Measurements from ENCODE around the gene MS4A3. TPM values are rescaled to one million over a fixed set of nuclear protein-coding genes. Genes with fewer than 3 reads are reported as not detected.

The MS4A3 gene
- total RNA-seq, 2 donors from 2014 or later, result not detected

DNA sequence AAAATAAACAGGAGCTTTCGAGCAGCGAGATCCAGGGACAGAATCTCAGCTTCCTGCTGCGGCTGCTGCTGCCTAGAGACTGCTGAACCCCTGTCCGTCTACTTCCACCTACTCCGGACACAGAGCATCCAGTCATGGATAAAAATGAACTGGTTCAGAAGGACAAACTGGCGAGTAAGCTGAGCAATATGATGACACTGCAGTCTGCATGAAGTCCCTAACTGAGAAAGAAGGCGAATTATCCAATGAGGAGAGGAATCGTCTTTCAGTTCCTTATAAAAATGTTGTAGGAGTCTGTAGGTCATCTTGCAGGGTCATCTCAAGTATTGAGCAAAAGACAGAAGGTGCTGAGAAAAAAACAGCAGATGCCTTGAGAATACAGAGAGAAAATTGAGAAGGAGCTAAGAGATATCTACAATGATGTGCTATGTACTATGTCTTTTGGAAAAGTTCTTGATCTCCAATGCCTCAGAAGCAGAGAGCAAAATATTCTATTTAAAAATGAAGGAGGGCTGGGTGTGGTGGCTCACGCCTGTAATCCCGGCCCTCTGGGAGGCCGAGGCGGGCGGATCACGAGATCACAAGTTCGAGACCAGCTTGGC lies 20.9 kb downstream of the MS4A3 start:
- no peak for DNase-seq (ENCODE audit: low spot score)
- Histone ChIP-seq H3K27ac (no peak overlapping the region), H3K9me3 (no peaks in the 10 kb centered on the region), H3K36me3 (no peaks in the 10 kb centered on the region), H3K4me3 (no peak overlapping the region), H3K27me3 (no peaks in the 10 kb centered on the region), H3K4me1 (no peaks in the 10 kb centered on the region)
- TF ChIP-seq, protein P1, sequence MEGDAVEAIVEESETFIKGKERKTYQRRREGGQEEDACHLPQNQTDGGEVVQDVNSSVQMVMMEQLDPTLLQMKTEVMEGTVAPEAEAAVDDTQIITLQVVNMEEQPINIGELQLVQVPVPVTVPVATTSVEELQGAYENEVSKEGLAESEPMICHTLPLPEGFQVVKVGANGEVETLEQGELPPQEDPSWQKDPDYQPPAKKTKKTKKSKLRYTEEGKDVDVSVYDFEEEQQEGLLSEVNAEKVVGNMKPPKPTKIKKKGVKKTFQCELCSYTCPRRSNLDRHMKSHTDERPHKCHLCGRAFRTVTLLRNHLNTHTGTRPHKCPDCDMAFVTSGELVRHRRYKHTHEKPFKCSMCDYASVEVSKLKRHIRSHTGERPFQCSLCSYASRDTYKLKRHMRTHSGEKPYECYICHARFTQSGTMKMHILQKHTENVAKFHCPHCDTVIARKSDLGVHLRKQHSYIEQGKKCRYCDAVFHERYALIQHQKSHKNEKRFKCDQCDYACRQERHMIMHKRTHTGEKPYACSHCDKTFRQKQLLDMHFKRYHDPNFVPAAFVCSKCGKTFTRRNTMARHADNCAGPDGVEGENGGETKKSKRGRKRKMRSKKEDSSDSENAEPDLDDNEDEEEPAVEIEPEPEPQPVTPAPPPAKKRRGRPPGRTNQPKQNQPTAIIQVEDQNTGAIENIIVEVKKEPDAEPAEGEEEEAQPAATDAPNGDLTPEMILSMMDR (IDR thresholded peaks at IDR 0.05), result no peak

DNA sequence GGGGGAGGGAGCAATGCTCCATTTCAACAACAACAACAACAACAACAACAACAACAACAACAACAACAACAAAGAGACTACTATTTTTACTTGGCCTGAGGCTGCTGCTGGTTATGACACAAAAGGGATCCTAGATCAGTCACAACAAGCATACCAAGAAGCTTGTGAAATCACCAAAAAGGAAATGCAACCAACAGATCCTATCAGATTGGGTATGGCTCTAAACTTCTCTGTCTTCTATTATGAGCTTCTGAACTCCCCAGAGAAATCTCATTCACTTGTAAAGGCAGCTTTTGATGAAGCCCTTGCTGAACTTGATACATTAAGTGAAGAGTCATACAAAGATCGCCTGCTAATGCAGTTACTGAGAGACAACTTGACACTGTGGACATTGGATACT lies 21.5 kb downstream of the MS4A3 start:
- TF ChIP-seq, protein P1 (IDR thresholded peaks at IDR 0.05), result no peak
- Histone ChIP-seq H3K36me3 (no peaks in the 10 kb centered on the region), H3K4me1 (no peaks in the 10 kb centered on the region), H3K27me3 (no peaks in the 10 kb centered on the region), H3K4me3 (no peak overlapping the region), H3K9me3 (no peaks in the 10 kb centered on the region), H3K27ac (no peak overlapping the region)
- DNase-seq (ENCODE audit: low spot score), result no peak

DNA sequence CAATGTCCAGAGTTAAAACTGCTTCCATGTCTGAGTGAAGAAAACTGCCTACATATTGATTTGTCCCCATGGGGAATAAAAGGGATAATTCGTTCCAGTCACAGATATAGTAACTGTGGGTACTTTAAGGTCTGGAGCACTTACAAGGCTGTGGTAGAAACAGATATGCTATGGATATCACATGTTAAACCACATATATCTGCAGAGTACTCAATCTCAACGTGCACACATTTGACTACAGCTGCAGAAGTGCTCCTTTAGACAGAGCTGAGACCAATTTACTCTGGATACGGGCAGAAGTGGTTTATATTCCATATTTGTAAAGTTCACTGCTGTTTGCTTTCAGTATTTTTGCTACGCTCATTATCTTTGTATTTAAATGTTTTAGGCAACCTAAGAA lies 22.3 kb downstream of the MS4A3 start:
- Histone ChIP-seq H3K36me3 (no peaks in the 10 kb centered on the region), H3K4me1 (no peaks in the 10 kb centered on the region), H3K9me3 (no peaks in the 10 kb centered on the region), H3K27ac (no peak overlapping the region), H3K4me3 (no peak overlapping the region), H3K27me3 (no peaks in the 10 kb centered on the region)
- no peak for DNase-seq (ENCODE audit: low spot score)
- TF ChIP-seq, protein P1 (IDR thresholded peaks at IDR 0.05), result no peak

DNA sequence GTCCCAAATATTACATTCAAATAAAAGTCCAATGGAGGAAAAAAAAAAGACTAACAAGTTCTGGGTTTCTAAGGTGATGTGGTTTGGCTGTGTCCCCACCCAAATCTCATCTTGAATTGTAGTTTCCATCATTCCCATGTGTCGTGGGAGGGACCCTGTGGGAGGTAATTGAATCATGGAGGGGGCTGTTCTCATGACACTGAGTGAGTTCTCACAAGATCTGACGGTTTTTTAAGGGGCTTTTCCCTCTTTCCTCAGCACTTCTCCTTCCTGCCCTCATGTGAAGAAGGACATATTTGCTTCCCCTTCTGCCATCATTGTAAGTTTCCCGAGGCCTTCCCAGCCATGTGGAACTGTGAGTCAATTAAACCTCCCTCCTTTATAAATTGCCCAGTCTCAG lies 24.1 kb downstream of the MS4A3 start:
- TF ChIP-seq, protein P1 (IDR thresholded peaks at IDR 0.05), result no peak
- DNase-seq (ENCODE audit: low spot score), result no peak
- no peak overlapping the region for H3K27ac ChIP-seq

DNA sequence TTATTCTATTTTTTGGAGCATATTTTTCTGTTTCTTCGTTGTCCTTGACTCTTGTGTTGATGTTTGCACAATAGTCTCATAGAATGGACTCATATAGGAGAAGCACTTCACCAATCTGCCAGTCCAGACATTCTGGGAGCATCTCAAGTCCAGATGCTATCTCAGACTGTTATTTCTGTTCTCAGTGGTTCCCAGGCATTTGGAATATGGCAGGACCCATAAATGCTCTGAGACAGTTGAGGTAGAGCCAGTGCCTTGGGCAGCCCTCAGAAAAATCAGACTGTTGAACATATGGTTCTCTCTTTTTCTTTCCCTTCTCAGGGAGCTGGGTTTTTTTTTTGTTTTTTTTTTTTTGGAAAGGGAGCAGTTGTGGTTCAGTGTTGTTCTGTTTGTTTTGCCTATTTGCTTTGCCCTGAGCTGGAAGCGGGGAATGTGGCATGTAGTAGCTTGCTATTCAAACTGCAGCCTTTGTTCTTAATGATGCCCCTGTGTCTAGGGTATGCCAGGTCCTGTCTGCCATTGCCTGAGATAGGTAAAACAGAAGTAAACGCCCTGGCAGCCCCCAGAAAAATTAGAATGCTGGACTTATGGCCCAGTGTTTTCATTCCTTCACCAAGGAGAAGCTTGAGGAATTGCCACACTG lies 28.3 kb downstream of the MS4A3 start:
- TF ChIP-seq, protein P1 (IDR thresholded peaks at IDR 0.05), result no peak
- H3K4me3 ChIP-seq, result no peak overlapping the region
- H3K27ac ChIP-seq, result no peak overlapping the region
- no peak for DNase-seq (ENCODE audit: low spot score)
- H3K36me3 ChIP-seq, result no peaks in the 10 kb centered on the region
- no peaks in the 10 kb centered on the region for H3K9me3 ChIP-seq
- H3K27me3 ChIP-seq, result no peaks in the 10 kb centered on the region
- H3K4me1 ChIP-seq, result no peaks in the 10 kb centered on the region

More for the DNA sequence above, 24.1 kb downstream of the MS4A3 start:
- H3K27me3 ChIP-seq, result no peaks in the 10 kb centered on the region
- no peaks in the 10 kb centered on the region for H3K4me1 ChIP-seq
- H3K9me3 ChIP-seq, result no peaks in the 10 kb centered on the region
- H3K36me3 ChIP-seq, result no peaks in the 10 kb centered on the region
- no peak overlapping the region for H3K4me3 ChIP-seq

DNA sequence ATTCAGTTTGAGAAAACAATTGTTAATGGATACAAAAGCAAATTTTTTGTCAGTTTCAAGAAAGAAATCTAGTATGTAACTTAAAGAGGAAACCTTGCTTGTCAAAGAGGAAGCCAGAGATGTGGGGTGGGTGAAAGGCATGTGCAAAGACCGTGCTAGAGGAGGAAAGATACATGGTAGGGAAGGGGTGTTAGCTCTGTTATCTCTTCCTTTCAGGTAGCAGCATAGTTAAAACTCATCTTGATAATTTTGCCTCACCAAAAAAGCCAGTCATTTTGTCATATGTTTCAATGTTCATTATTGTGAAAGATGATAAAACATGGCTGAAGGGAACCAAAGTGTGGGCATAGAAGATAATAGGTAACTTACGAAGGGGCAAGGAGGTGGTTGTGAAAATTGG lies 29.4 kb downstream of the MS4A3 start:
- Histone ChIP-seq H3K9me3 (no peaks in the 10 kb centered on the region), H3K27me3 (no peaks in the 10 kb centered on the region)
- TF ChIP-seq, protein P1 (IDR thresholded peaks at IDR 0.05), result no peak

More for the DNA sequence above, 29.4 kb downstream of the MS4A3 start:
- H3K4me1 ChIP-seq, result no peaks in the 10 kb centered on the region
- no peaks in the 10 kb centered on the region for H3K36me3 ChIP-seq
- H3K27ac ChIP-seq, result no peak overlapping the region
- H3K4me3 ChIP-seq, result no peak overlapping the region
- no peak for DNase-seq (ENCODE audit: low spot score)

All from right atrium auricular region (tissue), 2 donors.